Upper lobe of left lung (tissue), 6 donors: ENCODE data around the gene PHYHIPL. TPM values are rescaled to one million over a fixed set of nuclear protein-coding genes. Genes with fewer than 3 reads are reported as not detected.
A peak's percentile ranks its signal among the peaks of the same experiment; 100 is the strongest.

Source experiments
- ATAC-seq, 2 donors: fragments of 200-7000 bp; cut with Tn5 transposase; one replicate each; pipeline ENCODE4 v1.9.1; 2022; ENCODE audit warnings: mild to moderate bottlenecking in 2 of 2, moderate library complexity in 2 of 2; ENCODE audit not compliant: low FRiP score in 2 of 2
- DNase-seq, 2 donors: peaks; one replicate each; pipeline ENCODE4 v3.0.0-alpha.2; 2019 to 2020
- H3K27ac ChIP-seq, 4 donors: fragments of 200-600 bp; sonication (generic); one replicate each; pipeline ENCODE4 v1.5.1; 2016 to 2019
- H3K27me3 ChIP-seq, 4 donors: fragments of 200-600 bp; sonication (generic); one replicate each; pipeline ENCODE4 v1.5.1; 2017 to 2019
- H3K36me3 ChIP-seq, 4 donors: fragments of 200-600 bp; sonication (generic); one replicate each; pipeline ENCODE4 v1.5.1; 2016 to 2019
- H3K4me1 ChIP-seq, 4 donors: fragments of 200-600 bp; sonication (generic); one replicate each; pipeline ENCODE4 v1.5.1; 2018 to 2019
- H3K4me3 ChIP-seq, 4 donors: fragments of 200-600 bp; sonication (generic); one replicate each; pipeline ENCODE4 v1.5.1; 2017 to 2019; ENCODE audit warnings: mild to moderate bottlenecking in 2 of 4, moderate library complexity in 1 of 4
- H3K9me3 ChIP-seq, 4 donors: fragments of 200-600 bp; sonication (generic); one replicate each; pipeline ENCODE4 v1.5.1; 2018 to 2019
- CTCF ChIP-seq, 6 experiments: fragments of 450-650 bp in 4 of 6; fragments of 200-600 bp in 2 of 6; sonication (generic) in 2 of 6; IDR thresholded peaks; one replicate each; pipeline ENCODE4 v1.5.1; 2016 to 2019; ENCODE audit warnings: antibody characterized with exemption in 6 of 6
- EP300 ChIP-seq, 4 donors: sonication (generic); formaldehyde crosslinking; IDR thresholded peaks; one replicate each; pipeline ENCODE4 v1.5.1; 2017; ENCODE audit warnings: antibody characterized with exemption in 4 of 4, control low read depth in 2 of 4
- POLR2A ChIP-seq, 4 donors: fragments of 450-650 bp; IDR thresholded peaks; one replicate each; pipeline ENCODE4 v1.5.1; 2016 to 2017; ENCODE audit warnings: antibody characterized with exemption in 4 of 4, mild to moderate bottlenecking in 2 of 4
- POLR2AphosphoS5 ChIP-seq, 2 donors: sonication (generic); formaldehyde crosslinking; IDR thresholded peaks; one replicate each; pipeline ENCODE4 v1.5.1; 2017; ENCODE audit warnings: antibody characterized with exemption in 2 of 2
- WGBS, 2 donors: methylation state at CpG; one replicate each; pipeline ENCODE4 v1.1.5; 2017 to 2018; 5-methylcytosine and 5-hydroxymethylcytosine counted together
- total RNA-seq, 6 donors: library from RNA; depleted of rRNA in 4 of 6; stranded (reverse); fragments of >200 nt in 4 of 6; gene quantifications; one replicate each; pipeline versions ENCODE4 v1.1.0 to v1.2.1, GENCODE V29; 2016 to 2021
- donor health status: DM: no; HTN: no; CAD: no; lungs with moderate emphysema.
- donor health status: DM: no; HTN: yes; CAD: no; lungs with severe emphysema.

PHYHIPL gene
- total RNA-seq, 6 donors from 2014 or later = 0.06 to 0.30 TPM; not detected in 4

- no peak for DNase-seq
- no peaks in the 10 kb centered on the region for H3K36me3 ChIP-seq
- H3K4me3 ChIP-seq = no peak overlapping the region
- no peaks in the 10 kb centered on the region for H3K9me3 ChIP-seq
- 95 to 100% methylated on average over 1 of the region's 1 CpG for WGBS, 2 donors
- no peak for ATAC-seq
- no peak overlapping the region for H3K27ac ChIP-seq
- H3K27me3 ChIP-seq = no peaks in the 10 kb centered on the region
- H3K4me1 ChIP-seq = no peaks in the 10 kb centered on the region
- TF ChIP-seq EP300 (IDR thresholded peaks at IDR 0.05) (no peak), POLR2AphosphoS5 (IDR thresholded peaks at IDR 0.05) (no peak), CTCF (IDR thresholded peaks at IDR 0.05) (no peak), POLR2A (IDR thresholded peaks at IDR 0.05) (no peak)
Observed at GRCh38 chr10:59279991-59280505, 103.6 kb downstream of the PHYHIPL start.

GRCh38 chr10:59281861-59282260 lies 105.4 kb downstream of the PHYHIPL start:
- TF ChIP-seq POLR2A (IDR thresholded peaks at IDR 0.05) = no peak
- no peak for TF ChIP-seq EP300 (IDR thresholded peaks at IDR 0.05)
- no peak for TF ChIP-seq POLR2AphosphoS5 (IDR thresholded peaks at IDR 0.05)
- TF ChIP-seq CTCF (IDR thresholded peaks at IDR 0.05) = no peak
- DNase-seq (no peak), ATAC-seq (no peak)
- Histone ChIP-seq H3K27ac (no peak overlapping the region), H3K4me1 (peaks cover 0 to 3% (median 0%) of the 10 kb centered on the region in 4 donors), H3K27me3 (no peaks in the 10 kb centered on the region), H3K4me3 (no peak overlapping the region), H3K9me3 (no peaks in the 10 kb centered on the region), H3K36me3 (no peaks in the 10 kb centered on the region)
- 80 to 86% methylated on average over 1 of the region's 1 CpG for WGBS, 2 donors

- no peak for TF ChIP-seq CTCF (IDR thresholded peaks at IDR 0.05)
- TF ChIP-seq POLR2A (IDR thresholded peaks at IDR 0.05) = no peak
- no peak for TF ChIP-seq EP300 (IDR thresholded peaks at IDR 0.05)
- TF ChIP-seq POLR2AphosphoS5 (IDR thresholded peaks at IDR 0.05) = no peak
- Histone ChIP-seq H3K9me3 (no peaks in the 10 kb centered on the region), H3K4me1 (peaks cover 0 to 3% (median 0%) of the 10 kb centered on the region in 4 donors), H3K36me3 (no peaks in the 10 kb centered on the region), H3K27ac (no peak overlapping the region), H3K4me3 (no peak overlapping the region), H3K27me3 (no peaks in the 10 kb centered on the region)
- ATAC-seq (no peak), DNase-seq (no peak)
- 43 to 51% methylated on average over 9 of the region's 9 CpGs for WGBS, 2 donors
Observed at GRCh38 chr10:59283456-59284091, 107.1 kb downstream of the PHYHIPL start.

- no peak overlapping the region for H3K4me3 ChIP-seq
- H3K36me3 ChIP-seq = no peaks in the 10 kb centered on the region
- H3K9me3 ChIP-seq = no peaks in the 10 kb centered on the region
- H3K4me1 ChIP-seq = peaks cover 0 to 3% (median 0%) of the 10 kb centered on the region in 4 donors
- no peaks in the 10 kb centered on the region for H3K27me3 ChIP-seq
- DNase-seq (no peak), ATAC-seq (peak in 1 of 2 donors; percentile 41)
- no peak for TF ChIP-seq POLR2AphosphoS5 (IDR thresholded peaks at IDR 0.05)
- TF ChIP-seq EP300 (IDR thresholded peaks at IDR 0.05) = no peak
- TF ChIP-seq CTCF (IDR thresholded peaks at IDR 0.05) = no peak
- TF ChIP-seq POLR2A (IDR thresholded peaks at IDR 0.05) = no peak
- WGBS, 2 donors = 78 to 85% methylated on average over 7 of the region's 7 CpGs
- no peak overlapping the region for H3K27ac ChIP-seq
Observed at GRCh38 chr10:59284118-59284975, 107.9 kb downstream of the PHYHIPL start.
